Activated naive CD4-positive, alpha-beta T cell treated with anti-CD3 and anti-CD28 coated beads, Interleukin-2, amount 50 U/mL, for 24 hours (primary cell): ENCODE results near the gene DCAF17.
"Not testable (repeated sequence)": the region's sequence is repeated elsewhere in the genome, so short reads cannot be mapped to it uniquely, and the experiment has no call there.

Source experiments
- H3K27ac Mint-ChIP-seq: one replicate; pipeline ENCODE4 v1.8.0; 2021; ENCODE audit warnings: mild to moderate bottlenecking, mixed read lengths
- H3K27me3 Mint-ChIP-seq: one replicate; pipeline ENCODE4 v1.8.0; 2021; ENCODE audit warnings: mixed read lengths
- H3K36me3 Mint-ChIP-seq: one replicate; pipeline ENCODE4 v1.8.0; 2021; ENCODE audit warnings: mixed read lengths
- H3K4me1 Mint-ChIP-seq: one replicate; pipeline ENCODE4 v1.8.0; 2021; ENCODE audit warnings: mixed read lengths
- H3K4me3 Mint-ChIP-seq: one replicate; pipeline ENCODE4 v1.8.0; 2021; ENCODE audit warnings: mild to moderate bottlenecking, mixed read lengths
- H3K9me3 Mint-ChIP-seq: one replicate; pipeline ENCODE4 v1.8.0; 2021; ENCODE audit warnings: mixed read lengths

DCAF17 gene

DNA sequence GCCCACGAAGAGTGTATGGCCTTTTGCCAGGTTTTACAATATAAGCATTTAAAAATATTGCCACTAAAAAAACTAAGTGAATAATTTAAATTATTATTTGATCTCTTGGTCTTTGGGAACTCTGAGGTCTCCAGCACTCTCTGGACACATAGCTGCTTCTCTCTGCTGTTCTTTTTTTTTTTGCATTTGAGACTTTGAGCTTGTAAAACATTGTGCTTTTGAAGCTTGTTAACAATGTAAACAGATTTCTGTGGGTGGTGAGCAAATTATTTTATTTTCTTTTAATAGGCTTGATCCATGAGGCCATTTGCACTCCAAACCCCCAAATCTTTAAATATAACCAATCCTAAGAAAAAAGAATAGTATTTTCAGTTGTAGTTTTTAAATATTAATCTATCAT lies 42.0 kb downstream of the DCAF17 start:
- Mint-ChIP-seq H3K4me1 (peaks cover 3% of the 10 kb centered on the region), H3K27ac (no peak overlapping the region), H3K4me3 (no peak overlapping the region), H3K27me3 (no peaks in the 10 kb centered on the region), H3K36me3 (peaks cover 22% of the 10 kb centered on the region), H3K9me3 (no peaks in the 10 kb centered on the region)

DNA sequence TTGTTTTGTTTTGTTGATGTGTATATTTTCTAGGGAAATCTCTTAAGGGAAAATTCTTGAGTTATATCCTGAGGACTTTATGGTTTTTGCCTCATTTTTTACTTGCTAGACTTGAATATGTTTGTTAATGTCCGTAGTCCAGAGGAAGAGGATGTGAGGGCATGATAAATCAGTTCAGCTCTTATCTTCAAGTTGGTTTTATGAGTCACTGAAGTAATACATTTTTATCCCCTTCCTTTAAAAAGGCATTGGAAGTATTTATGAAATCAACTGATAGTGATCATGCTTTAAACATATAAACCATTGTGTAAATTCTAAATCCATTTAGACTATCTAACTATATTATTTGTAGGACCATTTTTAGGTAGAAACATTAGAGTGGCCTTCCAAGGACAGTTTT lies 44.3 kb downstream of the DCAF17 start:
- H3K36me3 Mint-ChIP-seq: peaks cover 19% of the 10 kb centered on the region
- no peak overlapping the region for H3K4me3 Mint-ChIP-seq
- no peaks in the 10 kb centered on the region for H3K27me3 Mint-ChIP-seq
- no peak overlapping the region for H3K27ac Mint-ChIP-seq
- H3K4me1 Mint-ChIP-seq: peaks cover 6% of the 10 kb centered on the region
- no peaks in the 10 kb centered on the region for H3K9me3 Mint-ChIP-seq

DNA sequence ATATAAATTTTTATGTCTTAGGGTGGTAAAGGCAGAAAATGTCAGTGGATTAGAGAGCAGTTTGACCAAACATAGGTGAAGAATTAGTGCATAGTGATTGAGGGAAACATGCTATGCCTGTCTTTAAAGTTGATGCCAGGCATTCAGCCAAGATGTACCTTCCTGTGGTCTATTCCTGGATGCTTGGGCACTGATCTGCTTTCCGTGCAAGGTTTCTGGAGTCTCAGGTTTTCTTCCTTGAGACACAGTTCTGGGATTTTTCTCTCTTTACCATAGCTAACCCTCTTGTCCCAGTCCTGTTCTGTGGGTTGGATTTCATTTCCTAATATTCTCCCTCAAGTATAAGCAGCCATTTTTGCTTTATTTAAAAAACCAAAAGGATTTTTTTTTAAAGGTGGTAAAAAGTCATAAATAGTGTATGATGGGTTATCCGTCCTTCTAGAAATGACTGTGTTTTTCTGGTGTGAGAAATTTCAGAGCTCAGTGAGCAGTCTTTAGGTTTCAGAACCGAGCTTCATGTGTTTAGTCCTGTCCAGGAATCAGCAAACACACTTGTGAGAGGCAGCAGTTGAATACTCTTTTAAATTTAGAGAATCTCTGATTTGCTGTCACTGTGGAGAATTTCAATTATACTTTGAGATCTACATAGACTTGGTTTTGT lies 45.3 kb downstream of the DCAF17 start:
- Mint-ChIP-seq H3K4me1 (peaks cover 6% of the 10 kb centered on the region), H3K9me3 (no peaks in the 10 kb centered on the region), H3K4me3 (no peak overlapping the region), H3K27me3 (no peaks in the 10 kb centered on the region), H3K36me3 (peaks cover 16% of the 10 kb centered on the region), H3K27ac (no peak overlapping the region)

DNA sequence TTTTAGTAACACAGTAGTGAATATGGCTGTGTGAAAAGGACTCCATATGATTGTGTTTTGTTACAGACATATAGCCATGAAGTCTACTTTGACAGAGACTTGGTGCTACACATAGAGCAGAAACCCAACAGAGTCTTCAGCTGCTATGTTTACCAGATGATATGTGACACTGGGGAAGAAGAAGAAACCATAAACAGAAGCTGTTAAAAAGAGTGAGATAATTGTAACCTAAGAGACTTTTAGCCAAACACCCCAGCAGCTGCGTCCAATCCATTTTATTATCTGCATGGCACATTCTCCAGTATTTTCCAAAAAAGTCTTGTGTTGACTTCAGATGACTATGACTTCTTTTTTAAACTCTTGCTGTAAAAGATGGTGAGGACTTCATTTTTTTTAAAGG lies 46.9 kb downstream of the DCAF17 start:
- Mint-ChIP-seq H3K36me3 (peaks cover 17% of the 10 kb centered on the region), H3K4me1 (peaks cover 16% of the 10 kb centered on the region), H3K9me3 (no peaks in the 10 kb centered on the region), H3K4me3 (no peak overlapping the region), H3K27me3 (no peaks in the 10 kb centered on the region), H3K27ac (peak overlapping the region; percentile 38)

DNA sequence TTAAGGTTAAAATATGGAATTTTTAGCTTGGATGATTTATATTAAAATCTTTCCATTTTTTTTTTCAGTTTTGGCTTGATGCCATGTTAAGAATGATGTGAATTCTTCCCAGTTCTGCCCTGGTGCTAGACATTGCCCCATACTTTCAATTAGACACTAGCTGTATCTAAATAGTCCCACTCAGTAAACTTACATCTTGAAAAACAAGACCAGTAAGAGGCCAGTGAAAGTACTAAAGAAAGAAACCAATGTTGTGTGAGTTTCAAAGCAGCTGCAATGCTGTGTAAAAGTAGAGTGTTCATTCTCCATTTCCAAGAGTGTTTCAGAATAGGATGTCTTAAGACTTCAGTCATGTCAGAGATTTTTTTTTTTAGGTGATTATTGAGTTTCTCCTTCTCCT lies 48.3 kb downstream of the DCAF17 start:
- Mint-ChIP-seq H3K27me3 (no peaks in the 10 kb centered on the region), H3K27ac (no peak overlapping the region), H3K36me3 (peaks cover 23% of the 10 kb centered on the region), H3K9me3 (no peaks in the 10 kb centered on the region), H3K4me3 (no peak overlapping the region), H3K4me1 (peaks cover 16% of the 10 kb centered on the region)

DNA sequence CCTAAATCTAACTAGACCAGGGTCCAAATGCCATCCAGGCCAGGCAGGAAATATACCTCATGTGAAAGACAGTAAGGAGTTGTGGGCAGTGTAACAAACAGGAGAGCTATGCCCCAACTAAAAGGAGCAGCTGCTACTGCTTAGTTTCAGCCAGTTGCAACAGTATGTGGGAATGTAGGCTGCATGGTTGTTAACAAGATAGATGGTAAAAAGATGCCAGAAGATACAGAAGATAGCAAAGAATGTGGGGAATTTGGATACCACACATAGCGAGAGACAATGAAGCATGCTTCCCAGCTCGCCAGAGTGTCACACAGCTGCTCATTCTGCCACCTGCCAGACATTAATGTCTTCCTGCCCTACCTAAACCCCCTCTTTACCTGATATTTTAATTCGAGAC lies 48.9 kb downstream of the DCAF17 start:
- Mint-ChIP-seq H3K36me3 (peaks cover 27% of the 10 kb centered on the region), H3K9me3 (no peaks in the 10 kb centered on the region), H3K4me1 (peaks cover 16% of the 10 kb centered on the region), H3K27me3 (no peaks in the 10 kb centered on the region), H3K4me3 (no peak overlapping the region), H3K27ac (no peak overlapping the region)

DNA sequence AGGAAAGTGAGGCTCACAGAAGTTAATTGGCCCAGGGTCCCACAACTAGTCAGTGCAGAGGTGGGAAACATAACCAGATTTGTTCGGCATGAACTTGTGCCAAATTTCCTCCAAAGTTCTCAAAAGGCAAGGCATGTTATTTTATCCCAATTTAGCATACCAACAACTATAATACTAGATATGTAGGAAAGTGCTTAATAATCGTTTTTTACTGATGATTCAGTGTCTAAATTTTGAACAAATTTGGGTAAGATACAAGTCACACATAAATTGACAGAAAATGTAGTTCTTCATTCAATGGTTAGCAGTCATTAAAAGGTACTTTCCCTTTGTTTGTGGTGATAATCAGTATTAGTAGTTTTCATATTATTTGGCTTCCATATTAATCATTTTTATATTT lies 49.8 kb downstream of the DCAF17 start:
- Mint-ChIP-seq H3K9me3 (peaks cover 5% of the 10 kb centered on the region), H3K36me3 (peaks cover 30% of the 10 kb centered on the region), H3K4me1 (peaks cover 13% of the 10 kb centered on the region), H3K27ac (no peak overlapping the region), H3K27me3 (no peaks in the 10 kb centered on the region), H3K4me3 (no peak overlapping the region)

DNA sequence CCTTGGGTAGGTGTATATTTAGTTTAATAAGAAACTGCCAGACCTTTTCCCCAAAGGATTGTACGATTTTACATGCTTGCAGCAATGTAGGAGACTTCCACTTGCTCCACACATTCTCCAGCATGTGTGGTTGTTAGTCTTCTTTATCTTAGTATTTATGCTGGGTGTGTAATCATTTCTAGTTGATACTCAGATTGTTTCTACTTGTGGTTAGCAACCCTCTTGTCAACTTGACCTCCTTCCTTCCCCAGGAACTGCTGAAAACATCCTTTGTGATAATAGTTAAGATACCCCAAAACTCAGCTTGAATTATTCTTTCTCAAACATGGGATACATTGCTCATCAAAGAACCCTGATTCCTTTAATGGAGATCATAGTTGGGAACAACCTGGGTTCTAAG lies 51.1 kb downstream of the DCAF17 start:
- Mint-ChIP-seq H3K4me1 (peaks cover 13% of the 10 kb centered on the region), H3K4me3 (no peak overlapping the region), H3K9me3 (peaks cover 8% of the 10 kb centered on the region), H3K27ac (no peak overlapping the region), H3K27me3 (no peaks in the 10 kb centered on the region), H3K36me3 (peaks cover 31% of the 10 kb centered on the region)

DNA sequence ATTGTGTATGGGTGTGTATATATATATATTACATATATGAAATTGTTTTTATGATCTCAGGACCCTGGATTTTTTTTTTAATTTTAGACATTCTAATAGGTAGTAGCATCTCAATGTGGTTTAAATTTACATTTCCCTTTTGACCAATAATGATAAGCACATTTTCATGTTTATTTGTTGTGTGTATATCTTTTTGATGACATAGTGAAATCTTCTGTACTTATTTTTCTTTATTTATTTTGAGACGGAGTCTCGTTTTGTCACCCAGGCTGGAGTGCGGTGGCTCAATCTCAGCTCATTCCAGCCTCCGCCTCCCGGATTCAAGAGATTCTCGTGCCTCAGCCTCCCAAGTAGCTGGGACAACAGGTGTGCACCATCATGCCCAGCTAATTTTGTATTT lies 53.2 kb downstream of the DCAF17 start:
- Mint-ChIP-seq H3K27me3 (no peaks in the 10 kb centered on the region), H3K27ac (no peak overlapping the region), H3K36me3 (peaks cover 32% of the 10 kb centered on the region), H3K4me1 (peaks cover 10% of the 10 kb centered on the region), H3K4me3 (no peak overlapping the region), H3K9me3 (peaks cover 8% of the 10 kb centered on the region)

DNA sequence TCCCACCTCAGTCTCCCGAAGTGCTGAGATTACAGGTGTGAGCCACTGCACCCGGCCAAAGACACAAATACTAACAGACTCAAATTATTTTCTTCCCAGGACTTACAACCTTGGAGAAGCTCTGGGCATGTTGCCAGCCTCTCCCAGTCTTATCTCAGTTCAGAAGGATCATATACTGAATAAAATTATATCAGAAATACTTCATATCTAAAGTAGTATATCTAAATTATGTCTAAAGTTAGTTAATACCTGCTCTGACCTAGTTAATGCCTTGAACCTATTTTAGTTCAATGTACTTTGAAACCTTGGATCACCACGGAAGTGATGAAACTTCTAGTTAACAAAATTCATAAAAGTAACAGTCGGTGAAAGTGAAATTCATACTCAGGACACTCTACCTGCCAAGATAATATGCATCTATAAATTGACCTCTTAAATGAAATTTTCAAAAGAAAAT lies 53.8 kb downstream of the DCAF17 start:
- H3K4me1 Mint-ChIP-seq: peaks cover 10% of the 10 kb centered on the region
- no peak overlapping the region for H3K27ac Mint-ChIP-seq
- no peak overlapping the region for H3K4me3 Mint-ChIP-seq
- peaks cover 32% of the 10 kb centered on the region for H3K36me3 Mint-ChIP-seq
- peaks cover 8% of the 10 kb centered on the region for H3K9me3 Mint-ChIP-seq
- H3K27me3 Mint-ChIP-seq: no peaks in the 10 kb centered on the region

DNA sequence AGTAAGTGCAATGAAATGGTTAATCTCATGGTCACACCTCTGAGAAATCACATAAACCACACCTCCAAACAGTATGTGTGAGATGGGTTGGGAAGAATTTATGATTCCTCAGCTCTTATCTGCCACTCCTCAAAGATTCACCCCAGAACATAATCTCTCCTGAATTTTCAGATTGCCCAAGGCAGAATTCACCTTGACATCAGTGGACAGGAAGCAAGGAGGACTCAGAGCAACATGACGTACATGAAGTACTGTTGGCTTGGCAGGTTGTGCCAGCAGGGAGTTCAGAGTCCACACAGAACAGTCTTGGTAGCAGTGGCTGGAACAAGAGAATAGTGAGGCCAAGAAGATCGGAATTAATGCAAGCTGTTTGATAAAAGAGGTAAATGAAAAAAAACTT lies 56.6 kb downstream of the DCAF17 start:
- Mint-ChIP-seq H3K4me1 (no peaks in the 10 kb centered on the region), H3K36me3 (peaks cover 25% of the 10 kb centered on the region), H3K27ac (no peak overlapping the region)

DNA sequence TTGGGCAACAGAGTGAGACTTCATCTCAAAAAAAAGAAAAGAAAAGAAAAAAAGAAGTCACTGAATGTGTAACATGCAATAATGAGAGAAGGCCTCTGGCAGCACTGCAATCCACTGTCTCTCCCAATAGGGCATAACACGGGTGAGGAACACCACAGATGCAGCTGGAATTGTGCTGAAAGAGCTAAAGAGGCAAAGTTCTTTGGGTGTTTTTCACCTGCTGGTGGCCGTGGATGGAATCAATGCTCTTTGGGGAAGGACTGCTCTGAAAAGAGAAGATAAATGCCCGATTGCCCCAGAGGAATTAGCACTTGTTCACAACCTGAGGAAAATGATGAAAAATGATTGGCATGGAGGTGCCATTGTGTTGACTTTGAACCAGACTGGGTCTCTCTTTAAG lies 57.3 kb downstream of the DCAF17 start:
- no peak overlapping the region for H3K4me3 Mint-ChIP-seq
- H3K9me3 Mint-ChIP-seq: peaks cover 8% of the 10 kb centered on the region
- no peak overlapping the region for H3K27ac Mint-ChIP-seq
- H3K27me3 Mint-ChIP-seq: no peaks in the 10 kb centered on the region
- peaks cover 25% of the 10 kb centered on the region for H3K36me3 Mint-ChIP-seq
- H3K4me1 Mint-ChIP-seq: no peaks in the 10 kb centered on the region

More for the DNA sequence above, 56.6 kb downstream of the DCAF17 start:
- Mint-ChIP-seq H3K27me3 (no peaks in the 10 kb centered on the region), H3K4me3 (no peak overlapping the region), H3K9me3 (peaks cover 8% of the 10 kb centered on the region)

DNA sequence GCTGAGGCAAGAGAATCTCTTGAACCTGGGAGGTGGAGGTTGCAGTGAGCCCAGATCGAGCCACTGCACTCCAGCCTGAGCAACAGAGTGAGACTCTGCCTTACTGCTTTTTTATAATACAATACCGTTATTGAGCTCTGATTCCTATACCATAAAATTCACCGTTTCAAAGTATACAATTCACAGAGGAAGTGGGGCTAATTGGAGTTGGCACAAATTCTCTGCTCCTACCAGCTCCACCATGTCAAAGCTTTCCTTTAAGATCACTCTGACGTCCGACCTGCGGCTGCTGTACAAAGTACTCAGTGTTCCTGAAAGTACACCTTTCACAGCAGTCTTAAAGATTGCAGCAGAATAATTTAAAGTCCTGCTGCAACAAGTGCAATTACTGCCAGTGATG lies 58.6 kb downstream of the DCAF17 start:
- Mint-ChIP-seq H3K36me3 (peaks cover 18% of the 10 kb centered on the region), H3K9me3 (peaks cover 12% of the 10 kb centered on the region), H3K4me1 (no peaks in the 10 kb centered on the region), H3K27ac (no peak overlapping the region), H3K4me3 (no peak overlapping the region), H3K27me3 (no peaks in the 10 kb centered on the region)

DNA sequence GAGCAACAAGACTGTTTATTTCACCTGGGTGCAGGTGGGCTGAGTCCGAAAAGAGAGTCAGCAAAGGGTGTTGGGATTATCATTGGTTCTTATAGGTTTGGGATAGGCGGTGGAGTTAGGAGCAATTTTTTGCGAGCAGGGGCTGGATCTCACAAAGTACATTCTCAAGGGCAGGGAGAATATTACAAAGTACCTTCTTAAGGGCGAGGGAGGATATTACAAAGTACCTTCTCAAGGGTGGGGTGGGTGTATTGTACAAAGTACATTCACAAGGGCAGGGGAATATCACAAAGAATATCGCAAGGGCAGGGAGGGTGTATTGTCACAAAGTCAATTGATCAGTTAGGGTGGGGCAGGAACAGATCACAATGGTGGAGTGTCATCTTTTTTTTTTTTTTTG lies 63.6 kb downstream of the DCAF17 start:
- H3K4me1 Mint-ChIP-seq, H3K27me3 Mint-ChIP-seq, H3K27ac Mint-ChIP-seq, H3K36me3 Mint-ChIP-seq, H3K4me3 Mint-ChIP-seq, H3K9me3 Mint-ChIP-seq: not testable (repeated sequence)

DNA sequence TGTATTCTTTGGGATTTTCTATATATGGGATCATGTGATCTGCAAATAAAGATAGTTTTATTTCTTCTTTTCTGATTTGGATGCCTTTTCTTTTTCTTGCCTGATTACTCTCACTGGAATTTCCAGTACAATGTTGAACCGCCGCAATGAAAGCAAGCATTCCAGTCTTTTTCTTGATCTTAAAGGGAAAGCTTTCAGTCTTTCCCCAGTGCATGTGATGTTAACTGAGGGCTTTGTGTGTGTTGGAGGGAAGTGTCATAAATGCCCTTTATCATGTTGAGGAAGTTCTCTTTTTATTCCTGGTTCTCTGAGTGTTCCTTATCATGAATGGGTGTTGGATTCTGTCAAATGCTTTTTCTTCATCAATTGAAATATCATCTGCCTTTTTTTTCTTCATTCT lies 71.3 kb downstream of the DCAF17 start:
- Mint-ChIP-seq H3K27ac (no peak overlapping the region), H3K4me1 (peaks cover 4% of the 10 kb centered on the region), H3K9me3 (no peaks in the 10 kb centered on the region), H3K36me3 (peaks cover 3% of the 10 kb centered on the region), H3K4me3 (no peak overlapping the region), H3K27me3 (peaks cover 4% of the 10 kb centered on the region)

DNA sequence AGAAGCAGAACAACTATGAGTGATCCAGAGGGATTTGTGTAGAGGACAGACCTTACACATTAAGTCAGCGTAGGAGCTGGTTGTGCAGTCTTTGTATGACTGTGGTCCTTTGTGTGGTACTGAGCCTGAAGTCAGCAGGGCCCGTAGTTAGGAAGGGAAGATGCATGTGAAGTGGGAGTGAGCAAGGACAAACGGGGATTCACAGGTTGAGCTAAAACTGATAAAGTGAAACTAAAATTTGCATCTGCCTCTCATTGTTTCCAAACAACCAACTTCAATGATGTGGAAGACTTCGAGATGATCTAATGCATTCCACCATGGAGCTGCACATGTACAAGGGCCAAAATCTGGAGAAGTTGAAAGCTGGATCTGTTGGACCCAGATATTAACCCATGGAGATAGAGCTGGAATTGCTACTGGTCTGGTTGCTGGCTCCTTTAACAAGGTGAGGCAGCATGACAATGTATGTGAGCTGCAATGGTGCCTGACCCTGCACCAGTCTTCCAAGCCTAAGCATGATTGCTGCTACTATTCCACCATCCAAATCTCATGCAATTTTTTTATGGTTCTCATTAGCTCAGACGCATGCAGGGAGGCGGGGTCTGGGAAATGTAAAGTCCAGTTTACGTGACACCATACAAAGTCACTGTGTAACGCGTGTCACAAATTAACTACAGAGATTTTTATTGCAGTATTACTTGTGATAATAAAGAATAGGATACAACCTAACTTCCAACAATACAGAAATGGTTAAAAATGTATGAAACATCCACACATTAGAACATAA lies 76.1 kb downstream of the DCAF17 start:
- H3K9me3 Mint-ChIP-seq: no peaks in the 10 kb centered on the region
- H3K4me3 Mint-ChIP-seq: no peak overlapping the region
- H3K36me3 Mint-ChIP-seq: no peaks in the 10 kb centered on the region
- no peak overlapping the region for H3K27ac Mint-ChIP-seq
- peaks cover 4% of the 10 kb centered on the region for H3K4me1 Mint-ChIP-seq
- H3K27me3 Mint-ChIP-seq: peaks cover 4% of the 10 kb centered on the region
